Keratinocyte (primary cell): ENCODE measurements around the gene AEBP1. TPM values are rescaled to one million over a fixed set of nuclear protein-coding genes. Genes with fewer than 3 reads are reported as not detected.

Experiments
- DNase-seq: peaks from one replicate; pipeline ENCODE4 v3.0.0-alpha.2; 2011; ENCODE audit warnings: low read depth, missing footprints, low spot score
- FAIRE-seq: peaks from 2 replicates; lab custom pipeline; 2011; peaks lifted over from hg19 to GRCh38; lab: Jason Lieb, UNC
- H2AFZ ChIP-seq: 2 replicates; pipeline ENCODE4 v1.6.0; 2012; ENCODE audit warnings: low read length, control low read depth, inconsistent platforms; ENCODE audit not compliant: control insufficient read depth
- H3K27ac ChIP-seq: 2 replicates; pipeline ENCODE4 v1.5.1; 2011; ENCODE audit warnings: low read length; ENCODE audit not compliant: control insufficient read depth, insufficient read depth
- H3K27me3 ChIP-seq: 3 replicates; pipeline ENCODE4 v1.6.0; 2011; ENCODE audit warnings: low read length; ENCODE audit not compliant: control insufficient read depth, insufficient read depth; ENCODE audit errors: extremely low read depth
- H3K36me3 ChIP-seq, 2 experiments: 2 replicates in 1 of 2; 3 replicates in 1 of 2; pipeline ENCODE4 v1.5.1; 2011; ENCODE audit warnings: low read length in 2 of 2, mild to moderate bottlenecking in 1 of 2; ENCODE audit not compliant: control insufficient read depth in 2 of 2, insufficient read depth in 2 of 2; ENCODE audit errors: extremely low read depth in 1 of 2
- H3K4me1 ChIP-seq: 3 replicates; pipeline ENCODE4 v1.5.1; 2011; ENCODE audit warnings: low read length; ENCODE audit not compliant: control insufficient read depth, insufficient read depth; ENCODE audit errors: extremely low read depth
- H3K4me2 ChIP-seq: 3 replicates; pipeline ENCODE4 v1.6.0; 2011; ENCODE audit warnings: low read depth, low read length; ENCODE audit not compliant: control insufficient read depth, insufficient read depth; ENCODE audit errors: extremely low read depth
- H3K4me3 ChIP-seq, 3 experiments: fragments of 200-600 bp in 1 of 3; sonication (generic) in 1 of 3; 2 replicates in 2 of 3; 3 replicates in 1 of 3; pipeline ENCODE4 v1.5.1; 2011 to 2016; ENCODE audit warnings: low read length in 3 of 3, mild to moderate bottlenecking in 3 of 3, control low read depth in 2 of 3, inconsistent platforms in 1 of 3, low read depth in 1 of 3, mixed read lengths in 1 of 3, mixed run types in 1 of 3, moderate library complexity in 1 of 3; ENCODE audit not compliant: control insufficient read depth in 2 of 3, insufficient read depth in 2 of 3; ENCODE audit errors: extremely low read depth in 1 of 3
- H3K79me2 ChIP-seq: 2 replicates; pipeline ENCODE4 v1.6.0; 2012; ENCODE audit warnings: low read length; ENCODE audit not compliant: control insufficient read depth, insufficient read depth
- H3K9ac ChIP-seq: 3 replicates; pipeline ENCODE4 v1.6.0; 2011; ENCODE audit warnings: low read length; ENCODE audit not compliant: control insufficient read depth, insufficient read depth; ENCODE audit errors: extremely low read depth
- H3K9me1 ChIP-seq: 3 replicates; pipeline ENCODE4 v1.6.0; 2011; ENCODE audit warnings: low read length; ENCODE audit not compliant: control insufficient read depth, insufficient read depth; ENCODE audit errors: extremely low read depth
- H3K9me3 ChIP-seq: 2 replicates; pipeline ENCODE4 v1.5.1; 2012; ENCODE audit warnings: low read depth, low read length; ENCODE audit not compliant: control insufficient read depth
- H4K20me1 ChIP-seq: 3 replicates; pipeline ENCODE4 v1.6.0; 2011; ENCODE audit warnings: low read length; ENCODE audit not compliant: control insufficient read depth, insufficient read depth; ENCODE audit errors: extremely low read depth
- EZH2 ChIP-seq: IDR thresholded peaks from one replicate; pipeline ENCODE4 v1.6.1; 2012; ENCODE audit warnings: inconsistent platforms, mild to moderate bottlenecking, low read length, moderate library complexity
- dilution Hi-C: fragments of 300-500 bp; cut with MboI; formaldehyde crosslinking; loops from one replicate; pipeline ENCODE4 v1.7.0; 2020; ENCODE audit warnings: low sequenced_read_pairs; ENCODE audit not compliant: extremely low pct_ligation_motif_present
- polyA plus RNA-seq, 5 experiments: library from polyadenylated mRNA; depleted of rRNA in 3 of 5; stranded (reverse) in 3 of 5; stranded (forward) in 1 of 5; unstranded in 1 of 5; fragments of >200 nt; gene quantifications; 1 replicate in 1 of 5; 2 replicates in 3 of 5; 3 replicates in 1 of 5; pipeline versions ENCODE4 v1.2.1 to v1.2.3, GENCODE V29; 2011 to 2012; ENCODE audit warnings: missing spikeins in 2 of 5, low read depth in 1 of 5, low replicate concordance in 1 of 5
- TF ChIP-seq, protein P1 (sequence below), 3 experiments: IDR thresholded peaks in 1 of 3; conservative IDR thresholded peaks in 1 of 3; optimal IDR thresholded peaks in 1 of 3; 2 replicates in 2 of 3; 3 replicates in 1 of 3; pipeline versions ENCODE3 to v1.5.1; 2011; ENCODE audit warnings: low read length in 3 of 3, mild to moderate bottlenecking in 3 of 3, moderate library complexity in 2 of 3, control low read depth in 1 of 3, inconsistent platforms in 1 of 3; ENCODE audit not compliant: insufficient read depth in 2 of 3; ENCODE audit errors: extremely low read depth in 1 of 3

Gene AEBP1
- polyA plus RNA-seq, 1 donor (not counting 4 experiments of a cell fraction or from before 2014, with no cell fraction given) = 0.03 TPM

DNA sequence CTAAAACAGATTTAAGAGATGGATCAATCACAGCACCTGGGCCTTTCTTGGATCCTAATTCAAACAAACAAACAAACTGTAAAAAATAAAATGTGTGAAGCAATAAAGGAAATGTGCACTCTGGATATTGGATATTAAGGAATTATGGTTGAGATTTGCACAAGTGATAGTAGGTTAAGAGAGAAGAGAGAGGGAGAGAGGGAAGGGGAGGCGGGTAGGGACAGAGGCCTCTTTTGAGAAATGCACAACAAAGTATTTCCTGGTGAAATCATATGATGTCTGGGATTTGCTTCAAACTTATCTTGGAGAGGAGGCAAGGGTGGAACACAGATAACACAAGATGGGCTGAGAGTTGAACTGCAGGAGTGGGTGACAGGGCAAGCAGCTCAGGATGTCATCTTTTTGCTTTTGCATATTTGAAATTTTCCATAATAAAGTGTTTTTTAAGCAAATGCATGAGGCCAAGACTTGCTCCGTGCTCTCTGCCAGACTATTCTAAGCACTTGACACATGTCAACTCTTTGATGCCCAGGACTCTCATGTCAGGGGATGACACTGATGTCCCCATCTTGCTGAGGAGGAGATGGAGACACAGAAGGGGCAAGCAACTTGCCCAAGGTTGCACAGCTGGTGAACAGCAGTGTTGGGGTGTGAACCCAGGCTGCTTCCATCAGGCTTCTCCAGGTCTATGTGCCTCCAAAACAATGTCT is 9.1 kb upstream of the AEBP1 start:
- Histone ChIP-seq H3K9me3 (no peaks in the 10 kb centered on the region), H3K36me3 (no peaks in the 10 kb centered on the region), H3K27ac (no peak overlapping the region), H3K9ac (no peak overlapping the region), H3K4me2 (no peak overlapping the region), H3K27me3 (no peaks in the 10 kb centered on the region), H2AFZ (no peak overlapping the region), H3K79me2 (no peaks in the 10 kb centered on the region), H3K4me3 (no peak overlapping the region), H4K20me1 (no peaks in the 10 kb centered on the region), H3K4me1 (no peaks in the 10 kb centered on the region), H3K9me1 (no peaks in the 10 kb centered on the region)
- TF ChIP-seq, protein P1, sequence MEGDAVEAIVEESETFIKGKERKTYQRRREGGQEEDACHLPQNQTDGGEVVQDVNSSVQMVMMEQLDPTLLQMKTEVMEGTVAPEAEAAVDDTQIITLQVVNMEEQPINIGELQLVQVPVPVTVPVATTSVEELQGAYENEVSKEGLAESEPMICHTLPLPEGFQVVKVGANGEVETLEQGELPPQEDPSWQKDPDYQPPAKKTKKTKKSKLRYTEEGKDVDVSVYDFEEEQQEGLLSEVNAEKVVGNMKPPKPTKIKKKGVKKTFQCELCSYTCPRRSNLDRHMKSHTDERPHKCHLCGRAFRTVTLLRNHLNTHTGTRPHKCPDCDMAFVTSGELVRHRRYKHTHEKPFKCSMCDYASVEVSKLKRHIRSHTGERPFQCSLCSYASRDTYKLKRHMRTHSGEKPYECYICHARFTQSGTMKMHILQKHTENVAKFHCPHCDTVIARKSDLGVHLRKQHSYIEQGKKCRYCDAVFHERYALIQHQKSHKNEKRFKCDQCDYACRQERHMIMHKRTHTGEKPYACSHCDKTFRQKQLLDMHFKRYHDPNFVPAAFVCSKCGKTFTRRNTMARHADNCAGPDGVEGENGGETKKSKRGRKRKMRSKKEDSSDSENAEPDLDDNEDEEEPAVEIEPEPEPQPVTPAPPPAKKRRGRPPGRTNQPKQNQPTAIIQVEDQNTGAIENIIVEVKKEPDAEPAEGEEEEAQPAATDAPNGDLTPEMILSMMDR (optimal IDR thresholded peaks at IDR 0.05 in 1 of 3, IDR thresholded peaks at IDR 0.05 in 1 of 3, conservative IDR thresholded peaks at IDR 0.05 in 1 of 3; ENCODE audit: extremely low read depth in 1 of 3, insufficient read depth in 2 of 3, low read length in 3 of 3) = no peak
- TF ChIP-seq EZH2 = no peak
- FAIRE-seq = no peak
- dilution Hi-C loops = no loop called here
- no peak for DNase-seq

DNA sequence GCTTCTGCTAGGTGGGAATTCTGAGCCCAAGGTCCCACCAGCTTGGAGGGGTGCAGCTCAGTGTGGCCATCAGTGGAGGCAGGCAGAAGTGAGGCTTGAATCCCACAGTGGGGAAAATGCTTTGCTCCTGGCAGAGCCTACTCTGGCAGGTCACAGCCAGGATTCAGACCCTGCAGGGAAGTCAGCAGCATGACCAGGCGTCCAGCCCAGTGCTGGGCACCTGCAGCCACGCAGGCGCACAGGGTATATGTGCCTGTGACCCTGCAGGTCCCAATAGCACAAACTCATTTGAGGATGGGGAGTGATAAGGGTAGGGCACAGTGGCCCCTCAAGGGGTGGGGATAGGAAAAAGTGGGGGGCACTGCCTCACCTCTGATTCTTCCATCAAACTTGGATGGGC is 8.4 kb upstream of the AEBP1 start:
- DNase-seq (no peak), FAIRE-seq (no peak)
- Histone ChIP-seq H2AFZ (no peak overlapping the region), H3K36me3 (no peaks in the 10 kb centered on the region), H3K27ac (no peak overlapping the region), H3K9me1 (no peaks in the 10 kb centered on the region), H3K9ac (no peak overlapping the region), H3K4me2 (no peak overlapping the region), H3K4me1 (no peaks in the 10 kb centered on the region), H4K20me1 (no peaks in the 10 kb centered on the region), H3K9me3 (no peaks in the 10 kb centered on the region), H3K27me3 (no peaks in the 10 kb centered on the region), H3K79me2 (no peaks in the 10 kb centered on the region), H3K4me3 (no peak overlapping the region)
- dilution Hi-C loops = no loop called here
- TF ChIP-seq, protein P1 (optimal IDR thresholded peaks at IDR 0.05 in 1 of 3, IDR thresholded peaks at IDR 0.05 in 1 of 3, conservative IDR thresholded peaks at IDR 0.05 in 1 of 3; ENCODE audit: extremely low read depth in 1 of 3, insufficient read depth in 2 of 3, low read length in 3 of 3) = no peak
- no peak for TF ChIP-seq EZH2
